Measurements from ENCODE around the gene ASIC2.

The ASIC2 gene

GRCh38 chr17:33292981-33293867 lies at the start of gene ASIC2:
ASIC2 (minus strand) TSS chr17:33293295.
- DNase-seq, result peak; percentile 76
- in situ Hi-C loops (cut with HindIII; ENCODE audit: low pct_ligation_motif_present, low pct_unique_long_range_greater_than_20kb, low sequenced_read_pairs), result no loop called here

DNA sequence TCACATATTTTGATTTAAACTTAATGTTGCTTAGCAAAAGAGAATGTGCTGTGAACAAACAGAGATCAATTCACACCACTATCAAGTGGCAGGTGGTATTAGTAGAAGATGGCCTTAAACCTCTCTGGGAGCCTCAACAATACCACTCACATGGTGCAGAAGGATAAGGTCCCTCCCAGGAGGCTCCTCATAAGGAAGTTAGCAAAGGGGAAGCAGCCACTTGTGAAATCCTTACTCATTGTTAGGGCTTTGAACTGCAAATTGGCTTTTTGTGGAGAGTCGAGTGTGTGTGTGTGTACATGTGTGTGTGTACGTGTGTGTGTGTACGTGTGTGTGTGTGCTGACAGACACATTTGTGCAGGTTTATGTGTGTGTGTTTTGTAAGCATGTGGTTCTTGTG lies 48.9 kb upstream of the ASIC2 start:
- in situ Hi-C loops (cut with HindIII; ENCODE audit: low pct_ligation_motif_present, low pct_unique_long_range_greater_than_20kb, low sequenced_read_pairs), result no loop called here
- no peak for DNase-seq

DNA sequence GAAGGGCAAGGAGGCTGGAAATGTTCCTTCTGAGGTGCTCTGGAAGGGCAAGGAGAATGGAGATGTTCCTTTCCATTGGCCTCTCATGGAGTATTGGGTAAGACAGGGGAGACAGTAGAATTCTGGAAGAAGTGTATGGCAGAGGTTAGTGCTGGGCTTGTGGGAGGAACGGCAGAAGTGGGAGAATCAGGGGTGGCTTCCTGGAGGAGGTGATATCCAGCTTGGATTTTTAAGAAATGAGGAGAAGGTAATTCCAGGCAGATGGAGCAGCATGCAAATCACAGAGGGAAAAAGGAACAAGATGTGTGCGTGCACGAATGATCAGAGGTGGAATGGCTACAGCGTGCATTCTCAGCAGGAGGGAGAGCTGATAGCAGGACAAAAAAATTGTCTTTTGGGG lies 45.1 kb upstream of the ASIC2 start:
- in situ Hi-C loops (cut with HindIII; ENCODE audit: low pct_ligation_motif_present, low pct_unique_long_range_greater_than_20kb, low sequenced_read_pairs), result no loop called here
- no peak for DNase-seq

- in situ Hi-C loops (cut with HindIII; ENCODE audit: low pct_ligation_motif_present, low pct_unique_long_range_greater_than_20kb, low sequenced_read_pairs), result no loop called here
These were observed 42.5 kb upstream of the ASIC2 start for GRCh38 chr17:33335491-33336173.

GRCh38 chr17:33334703-33335102 lies 41.6 kb upstream of the ASIC2 start:
- no peak for DNase-seq
- in situ Hi-C loops (cut with HindIII; ENCODE audit: low pct_ligation_motif_present, low pct_unique_long_range_greater_than_20kb, low sequenced_read_pairs), result no loop called here

More at GRCh38 chr17:33335491-33336173, 42.5 kb upstream of the ASIC2 start:
- DNase-seq, result no peak

GRCh38 chr17:33330877-33331276 lies 37.8 kb upstream of the ASIC2 start:
- in situ Hi-C loops (cut with HindIII; ENCODE audit: low pct_ligation_motif_present, low pct_unique_long_range_greater_than_20kb, low sequenced_read_pairs), result no loop called here
- DNase-seq, result no peak

- peak; percentile 48 for DNase-seq
- in situ Hi-C loops (cut with HindIII; ENCODE audit: low pct_ligation_motif_present, low pct_unique_long_range_greater_than_20kb, low sequenced_read_pairs), result no loop called here
These were observed 35.0 kb upstream of the ASIC2 start for GRCh38 chr17:33328129-33328528.

- no peak for DNase-seq
- in situ Hi-C loops (cut with HindIII; ENCODE audit: low pct_ligation_motif_present, low pct_unique_long_range_greater_than_20kb, low sequenced_read_pairs), result no loop called here
These were observed 31.6 kb upstream of the ASIC2 start for GRCh38 chr17:33324736-33325135.

- in situ Hi-C loops (cut with HindIII; ENCODE audit: low pct_ligation_motif_present, low pct_unique_long_range_greater_than_20kb, low sequenced_read_pairs), result no loop called here
- DNase-seq, result no peak
These were observed 29.0 kb upstream of the ASIC2 start for GRCh38 chr17:33322063-33322462.

DNA sequence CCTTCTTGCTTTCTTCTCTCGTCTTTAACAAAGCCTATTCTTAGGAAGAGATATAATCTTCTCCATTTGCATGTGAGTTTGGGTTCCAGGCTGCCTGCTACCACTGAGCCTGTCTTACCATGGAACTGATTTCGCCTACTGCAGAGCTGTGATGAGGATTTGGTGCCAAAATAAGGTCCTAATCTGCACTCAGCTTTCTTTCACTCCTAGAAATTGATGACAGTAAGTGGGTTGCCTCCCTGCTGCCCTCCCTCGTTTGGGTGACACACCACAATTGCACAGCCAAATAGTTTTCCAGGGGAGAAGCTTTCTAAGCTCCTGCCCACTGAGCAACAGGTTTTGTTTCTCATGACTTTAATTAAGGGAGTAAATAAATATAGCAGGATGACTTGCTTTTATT lies 25.1 kb upstream of the ASIC2 start:
- no peak for DNase-seq
- in situ Hi-C loops (cut with HindIII; ENCODE audit: low pct_ligation_motif_present, low pct_unique_long_range_greater_than_20kb, low sequenced_read_pairs), result no loop called here

DNA sequence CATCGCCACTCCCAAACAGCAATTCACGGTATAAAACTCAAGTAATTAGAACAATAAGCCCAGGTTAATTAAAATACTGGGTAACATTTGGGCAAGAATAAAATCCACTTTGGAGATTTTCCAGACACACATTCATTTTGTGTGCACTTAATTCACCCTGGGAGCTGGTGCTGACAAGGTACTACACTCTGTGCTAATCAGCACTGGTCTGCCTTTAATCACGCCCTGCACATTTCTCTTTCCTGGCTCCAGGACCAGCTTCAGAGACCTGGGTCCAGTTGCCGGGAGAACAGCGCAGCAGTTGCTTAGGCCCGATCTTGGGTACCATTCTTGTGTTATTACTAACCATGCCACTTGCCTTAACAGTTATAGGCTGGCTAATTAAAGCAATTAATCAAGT lies 23.7 kb upstream of the ASIC2 start:
- DNase-seq, result no peak
- in situ Hi-C loops (cut with HindIII; ENCODE audit: low pct_ligation_motif_present, low pct_unique_long_range_greater_than_20kb, low sequenced_read_pairs), result no loop called here

DNA sequence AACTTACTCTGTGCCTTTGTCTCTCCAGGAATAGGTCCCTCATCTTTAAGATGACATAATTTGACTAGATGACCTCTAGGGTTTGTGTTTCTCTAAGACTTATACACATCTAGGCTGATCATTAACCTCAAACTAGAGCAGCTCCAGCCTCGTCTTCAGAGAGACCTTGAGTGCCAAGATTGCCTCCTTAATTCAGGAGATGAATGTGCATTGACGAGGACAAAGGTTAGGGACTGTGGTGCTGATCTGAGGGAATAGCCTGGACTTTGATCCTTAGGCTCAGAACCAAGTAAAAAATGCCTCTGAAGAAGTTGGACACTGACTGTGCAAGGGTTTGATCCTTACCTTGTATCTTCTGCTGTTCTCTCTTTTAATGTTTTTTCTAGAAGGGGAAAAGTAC lies 17.2 kb upstream of the ASIC2 start:
- in situ Hi-C loops (cut with HindIII; ENCODE audit: low pct_ligation_motif_present, low pct_unique_long_range_greater_than_20kb, low sequenced_read_pairs), result no loop called here
- no peak for DNase-seq

- in situ Hi-C loops (cut with HindIII; ENCODE audit: low pct_ligation_motif_present, low pct_unique_long_range_greater_than_20kb, low sequenced_read_pairs), result no loop called here
- no peak for DNase-seq
These were observed 10.2 kb upstream of the ASIC2 start for GRCh38 chr17:33303254-33303653.

GRCh38 chr17:33302394-33302793 lies 9.3 kb upstream of the ASIC2 start:
- no peak for DNase-seq
- in situ Hi-C loops (cut with HindIII; ENCODE audit: low pct_ligation_motif_present, low pct_unique_long_range_greater_than_20kb, low sequenced_read_pairs), result no loop called here

- DNase-seq, result no peak
- in situ Hi-C loops (cut with HindIII; ENCODE audit: low pct_ligation_motif_present, low pct_unique_long_range_greater_than_20kb, low sequenced_read_pairs), result no loop called here
These were observed 7.1 kb upstream of the ASIC2 start for GRCh38 chr17:33300241-33300640.

DNA sequence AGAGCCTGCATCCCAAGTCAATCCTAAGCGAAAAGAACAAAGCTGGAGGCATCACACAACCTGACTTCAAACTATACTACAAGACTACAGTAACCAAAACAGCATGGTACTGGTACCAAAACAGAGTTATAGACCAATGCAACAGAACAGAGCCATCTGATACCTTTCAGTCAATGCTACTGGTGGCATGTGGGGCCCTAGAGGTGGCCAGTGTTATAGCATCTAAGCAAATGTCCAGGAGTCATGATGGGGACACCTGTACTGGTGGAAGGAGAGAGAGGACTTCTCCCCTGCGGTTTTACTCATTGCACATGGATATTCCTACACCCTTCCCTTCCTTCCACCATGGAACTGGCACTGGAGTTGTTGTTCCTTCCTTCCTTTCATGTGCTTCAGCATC lies 6.0 kb upstream of the ASIC2 start:
- in situ Hi-C loops (cut with HindIII; ENCODE audit: low pct_ligation_motif_present, low pct_unique_long_range_greater_than_20kb, low sequenced_read_pairs), result no loop called here
- DNase-seq, result no peak

- DNase-seq, result no peak
- in situ Hi-C loops (cut with HindIII; ENCODE audit: low pct_ligation_motif_present, low pct_unique_long_range_greater_than_20kb, low sequenced_read_pairs), result no loop called here
These were observed 4.5 kb upstream of the ASIC2 start for GRCh38 chr17:33297643-33298042.

GRCh38 chr17:33294994-33295393 lies 1.9 kb upstream of the ASIC2 start:
- in situ Hi-C loops (cut with HindIII; ENCODE audit: low pct_ligation_motif_present, low pct_unique_long_range_greater_than_20kb, low sequenced_read_pairs), result no loop called here

GRCh38 chr17:33292201-33292980 lies 704 bp downstream of the ASIC2 start:
- in situ Hi-C loops (cut with HindIII; ENCODE audit: low pct_ligation_motif_present, low pct_unique_long_range_greater_than_20kb, low sequenced_read_pairs), result no loop called here

More at GRCh38 chr17:33294994-33295393, 1.9 kb upstream of the ASIC2 start:
- DNase-seq, result no peak

More at GRCh38 chr17:33292201-33292980, 704 bp downstream of the ASIC2 start:
- DNase-seq, result peak; percentile 68
